Transverse colon (tissue), 3 donors: ENCODE results near the gene P4HTM.

Experiments used
- EP300 ChIP-seq: sonication (generic); formaldehyde crosslinking; IDR thresholded peaks from one replicate; pipeline ENCODE4 v1.6.1; 2017; ENCODE audit warnings: antibody characterized with exemption, low read depth
- POLR2AphosphoS5 ChIP-seq, 3 donors: sonication (generic); formaldehyde crosslinking; IDR thresholded peaks; one replicate each; pipeline ENCODE4 v1.6.1; 2016; ENCODE audit warnings: antibody characterized with exemption in 3 of 3

GRCh38 chr3:49028673-49029562, 38.9 kb downstream of the P4HTM start, which contains the start of gene IMPDH2:
- TF ChIP-seq POLR2AphosphoS5 (IDR thresholded peaks at IDR 0.05): peak; percentile 98 to 100 (median 99)
- TF ChIP-seq EP300: no peak
